GM21367 (cell line): ENCODE data around the gene MSRB1.

Source experiments
- ATAC-seq: cut with Tn5 transposase; IDR thresholded peaks from one replicate; pipeline ENCODE4 v1.9.1; 2021; ENCODE audit not compliant: unreplicated experiment

The MSRB1 gene

DNA sequence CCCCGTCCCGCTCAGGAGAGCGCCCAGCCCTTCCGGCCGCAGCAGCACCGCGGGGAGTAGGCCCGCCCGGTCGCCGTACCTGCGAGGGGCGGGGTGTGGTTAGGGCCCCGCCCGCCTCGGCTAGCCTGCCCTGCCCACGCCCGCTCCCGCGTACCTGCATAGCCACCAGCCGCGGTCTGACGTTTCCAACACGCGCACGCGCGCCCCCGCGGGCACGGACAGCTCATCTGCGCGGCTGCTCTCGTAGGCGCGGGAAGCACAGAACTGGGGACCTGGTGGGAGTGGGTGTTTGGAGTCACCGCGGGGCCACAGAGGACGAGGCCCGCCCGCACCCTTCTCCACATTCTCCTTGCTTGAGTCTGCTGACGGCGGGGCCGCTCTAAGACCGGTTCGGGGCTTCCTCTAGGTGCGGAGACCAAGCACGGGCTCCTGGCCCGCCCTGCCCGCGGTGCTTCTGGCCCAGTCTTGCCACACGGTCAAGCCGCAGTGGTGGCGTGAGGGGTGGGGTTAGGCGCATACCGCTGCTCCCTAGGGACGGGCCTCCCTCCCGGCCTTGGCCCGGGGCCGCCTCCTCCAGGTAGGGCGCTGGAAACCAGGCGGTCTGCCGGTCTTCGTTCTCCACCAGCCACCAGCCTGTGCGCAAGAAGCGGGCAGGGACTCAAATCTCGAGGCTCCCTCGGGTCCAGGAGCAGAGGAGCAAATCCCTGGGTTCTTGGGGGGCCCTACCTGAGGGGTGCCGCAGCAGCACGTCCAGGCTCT, 36.5 kb upstream of the MSRB1 start:
- ATAC-seq: no peak

DNA sequence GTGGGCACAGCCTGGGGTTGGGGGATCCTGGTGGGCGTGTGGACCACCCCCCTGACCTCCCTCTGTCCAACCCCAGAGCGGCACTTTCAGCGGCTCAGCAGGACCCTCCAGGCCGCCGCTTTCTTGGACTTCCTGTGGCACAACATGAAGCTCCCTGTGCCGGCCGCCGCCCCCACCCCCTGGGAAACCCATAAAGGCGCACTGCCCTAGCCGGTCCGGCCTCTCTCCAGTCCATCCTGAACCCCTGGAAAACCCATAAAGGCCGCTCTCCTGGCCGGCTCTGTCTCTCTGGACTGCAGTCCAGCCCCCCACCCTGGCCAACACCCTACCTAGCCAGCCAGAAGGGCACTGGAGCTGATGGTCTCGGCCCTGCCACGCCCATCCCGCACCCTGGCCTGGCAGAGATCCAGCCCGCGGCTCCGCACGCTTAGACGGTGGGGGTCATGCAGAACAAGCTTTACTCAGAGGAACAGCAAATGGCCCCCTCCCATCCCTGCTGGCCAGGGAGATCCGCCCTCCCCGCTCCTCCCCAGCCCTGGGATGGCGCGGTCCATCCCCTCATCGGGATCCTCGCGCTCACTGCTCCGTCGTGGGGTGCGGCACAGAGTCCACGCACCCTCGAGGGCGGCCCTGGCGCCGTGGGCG, 35.6 kb upstream of the MSRB1 start:
- no peak for ATAC-seq

DNA sequence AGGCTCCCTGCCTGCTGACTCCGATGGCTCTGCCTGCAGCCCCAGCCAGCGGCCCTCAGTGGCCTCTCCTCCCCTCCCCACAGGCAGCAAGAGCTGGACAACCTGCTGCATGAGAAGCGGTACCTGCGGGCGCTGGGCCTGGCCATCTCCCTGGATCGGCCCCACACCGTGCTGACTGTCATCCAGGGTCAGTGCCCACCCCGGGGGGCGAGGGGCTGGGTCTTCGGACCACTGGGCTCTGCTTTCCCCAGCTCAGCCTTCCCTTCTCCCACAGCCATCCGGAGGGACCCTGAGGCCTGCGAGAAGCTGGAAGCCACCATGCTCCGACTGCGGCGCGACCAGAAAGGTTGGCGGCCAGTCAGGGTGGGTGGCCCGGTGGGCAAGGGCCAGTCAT, 34.9 kb upstream of the MSRB1 start:
- no peak for ATAC-seq

DNA sequence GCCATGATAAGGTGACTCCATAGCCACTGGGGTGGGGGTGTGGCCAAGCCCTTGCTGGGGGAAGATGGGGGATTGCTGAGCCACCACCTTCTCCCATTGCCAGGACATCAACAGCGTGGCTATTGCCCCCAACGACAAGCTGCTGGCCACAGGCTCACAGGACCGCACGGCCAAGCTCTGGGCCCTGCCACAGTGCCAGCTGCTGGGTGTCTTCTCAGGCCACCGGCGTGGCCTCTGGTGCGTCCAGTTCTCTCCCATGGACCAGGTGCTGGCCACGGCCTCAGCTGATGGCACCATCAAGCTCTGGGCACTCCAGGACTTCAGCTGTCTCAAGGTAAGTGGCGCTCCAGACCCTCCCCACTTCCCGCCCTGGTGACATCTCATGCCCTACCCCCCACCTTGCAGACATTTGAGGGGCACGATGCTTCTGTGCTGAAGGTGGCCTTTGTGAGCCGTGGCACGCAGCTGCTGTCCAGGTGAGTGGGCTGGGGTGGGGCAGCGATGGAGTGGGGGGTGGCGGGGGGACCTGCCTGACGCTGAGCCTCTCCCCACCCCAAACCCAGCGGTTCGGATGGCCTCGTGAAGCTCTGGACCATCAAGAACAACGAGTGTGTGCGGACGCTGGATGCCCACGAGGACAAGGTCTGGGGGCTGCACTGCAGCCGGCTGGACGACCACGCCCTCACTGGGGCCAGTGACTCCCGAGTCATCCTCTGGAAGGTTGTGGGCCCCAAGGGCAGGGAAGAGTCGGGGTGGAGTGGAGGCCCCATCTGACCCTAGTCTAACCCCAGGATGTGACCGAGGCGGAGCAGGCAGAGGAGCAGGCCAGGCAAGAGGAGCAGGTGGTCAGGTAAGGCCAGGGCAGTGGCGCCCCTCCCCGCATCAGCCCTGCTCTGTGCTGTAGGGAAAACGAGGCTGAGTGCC, 34.2 kb upstream of the MSRB1 start:
- ATAC-seq: no peak

DNA sequence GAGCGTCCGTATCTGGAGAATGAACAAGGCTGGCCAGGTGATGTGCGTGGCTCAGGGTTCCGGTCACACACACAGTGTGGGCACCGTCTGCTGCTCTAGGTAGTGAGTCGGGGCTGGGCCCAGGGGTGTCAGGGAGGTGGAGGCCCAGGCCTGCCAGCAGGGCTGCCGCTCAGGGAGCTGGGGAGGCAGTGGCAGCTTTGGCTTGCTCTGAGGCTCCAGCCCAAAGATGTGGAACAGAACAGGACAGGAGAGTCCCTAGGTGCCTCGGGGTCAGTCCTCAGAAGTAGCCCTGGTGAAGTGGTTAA, 33.2 kb upstream of the MSRB1 start:
- ATAC-seq: no peak

DNA sequence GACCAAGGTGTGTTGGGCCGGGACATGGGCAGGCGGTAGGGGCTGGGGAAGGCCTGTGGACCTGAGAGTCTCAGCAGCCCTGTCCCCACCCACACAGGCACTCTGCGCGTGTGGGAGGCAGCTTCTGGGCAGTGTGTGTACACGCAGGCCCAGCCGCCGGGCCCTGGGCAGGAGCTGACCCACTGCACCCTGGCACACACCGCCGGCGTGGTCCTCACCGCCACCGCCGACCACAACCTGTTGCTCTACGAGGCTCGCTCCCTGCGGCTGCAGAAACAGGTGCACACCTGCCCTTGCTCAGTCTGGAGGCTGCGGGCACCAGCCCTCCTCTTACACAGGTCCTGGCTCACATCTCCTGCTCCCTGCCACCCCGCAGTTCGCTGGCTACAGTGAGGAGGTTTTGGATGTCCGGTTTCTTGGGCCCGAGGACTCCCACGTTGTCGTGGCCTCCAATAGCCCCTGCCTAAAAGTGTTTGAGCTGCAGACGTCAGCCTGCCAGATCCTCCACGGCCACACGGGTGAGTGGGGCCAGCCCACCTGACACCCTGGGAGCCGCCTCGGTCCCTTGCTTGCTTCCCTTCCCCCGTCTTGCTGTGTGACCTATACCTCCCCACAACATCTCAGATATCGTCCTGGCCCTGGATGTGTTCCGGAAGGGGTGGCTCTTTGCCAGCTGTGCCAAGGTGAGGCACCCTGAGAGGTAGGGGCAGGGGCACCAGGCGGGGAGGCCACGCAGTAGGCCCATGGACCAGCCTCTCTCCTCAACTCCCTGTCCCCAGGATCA, 32.6 kb upstream of the MSRB1 start:
- no peak for ATAC-seq

DNA sequence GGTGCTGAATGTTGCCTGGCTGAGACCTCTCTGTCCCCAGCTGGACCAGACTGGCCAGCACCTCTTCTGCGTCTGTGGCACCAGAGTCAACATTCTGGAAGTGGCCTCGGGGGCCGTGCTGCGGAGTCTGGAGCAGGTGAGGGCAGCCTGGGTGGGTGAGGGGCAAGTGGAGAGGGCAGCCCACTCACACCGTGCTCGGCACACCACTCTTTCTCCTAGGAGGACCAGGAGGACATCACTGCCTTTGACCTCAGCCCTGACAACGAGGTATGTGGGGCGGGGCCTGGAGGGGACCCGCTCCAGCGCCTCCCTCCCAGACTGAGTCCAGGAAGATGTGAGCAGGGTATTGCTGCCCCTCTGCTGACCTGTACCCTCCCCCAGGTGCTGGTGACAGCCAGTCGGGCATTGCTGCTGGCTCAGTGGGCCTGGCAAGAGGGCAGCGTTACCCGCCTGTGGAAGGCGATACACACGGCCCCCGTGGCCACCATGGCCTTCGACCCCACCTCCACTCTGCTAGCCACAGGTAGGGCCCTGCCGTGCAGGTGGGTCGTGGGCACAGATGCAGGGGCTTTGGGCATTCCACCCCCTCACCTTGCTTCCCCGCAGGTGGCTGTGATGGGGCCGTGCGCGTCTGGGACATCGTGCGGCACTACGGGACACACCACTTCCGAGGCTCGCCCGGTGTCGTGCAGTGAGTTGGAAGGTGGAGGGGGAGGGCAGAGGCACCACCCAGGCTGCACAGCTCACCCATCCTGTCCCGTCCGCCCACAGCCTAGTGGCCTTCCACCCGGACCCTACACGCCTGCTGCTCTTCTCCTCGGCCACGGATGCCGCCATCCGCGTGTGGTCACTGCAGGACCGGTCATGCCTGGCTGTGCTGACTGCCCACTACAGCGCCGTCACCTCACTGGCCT, 31.4 kb upstream of the MSRB1 start:
- ATAC-seq: no peak

DNA sequence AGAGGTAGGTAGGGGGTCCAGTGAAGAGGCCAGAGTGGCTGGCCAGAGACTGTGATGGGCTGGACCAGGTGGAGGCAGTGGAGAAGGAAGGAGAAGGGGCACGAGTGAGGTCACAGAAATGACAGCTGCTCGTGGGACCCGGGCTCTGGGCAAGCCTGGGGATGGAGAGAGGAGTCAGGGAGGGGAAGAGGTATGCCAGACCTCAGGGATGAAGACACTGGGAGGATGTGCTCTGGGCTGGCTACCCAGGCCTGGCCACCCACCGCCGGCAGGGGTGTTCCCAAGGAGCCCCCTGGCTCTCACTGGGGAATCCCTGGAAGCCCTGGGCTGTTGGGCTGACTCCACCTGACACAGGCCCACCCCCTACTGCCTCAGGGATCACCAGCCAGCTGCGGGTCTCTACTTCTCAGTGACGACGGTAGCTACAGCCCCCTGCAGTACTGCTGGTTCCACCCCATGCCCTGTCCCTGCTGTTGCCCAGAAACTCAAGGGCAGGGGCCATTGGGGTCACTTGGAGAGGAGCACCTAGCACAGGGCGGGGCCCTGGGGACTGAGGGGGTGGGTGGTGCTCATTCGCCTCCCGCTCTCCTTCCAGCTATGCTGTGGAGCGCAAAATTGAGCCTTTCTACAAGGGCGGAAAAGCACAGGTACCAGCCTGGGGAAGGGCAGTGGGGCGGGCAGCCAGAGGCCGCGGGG, 30.6 kb upstream of the MSRB1 start:
- no peak for ATAC-seq

DNA sequence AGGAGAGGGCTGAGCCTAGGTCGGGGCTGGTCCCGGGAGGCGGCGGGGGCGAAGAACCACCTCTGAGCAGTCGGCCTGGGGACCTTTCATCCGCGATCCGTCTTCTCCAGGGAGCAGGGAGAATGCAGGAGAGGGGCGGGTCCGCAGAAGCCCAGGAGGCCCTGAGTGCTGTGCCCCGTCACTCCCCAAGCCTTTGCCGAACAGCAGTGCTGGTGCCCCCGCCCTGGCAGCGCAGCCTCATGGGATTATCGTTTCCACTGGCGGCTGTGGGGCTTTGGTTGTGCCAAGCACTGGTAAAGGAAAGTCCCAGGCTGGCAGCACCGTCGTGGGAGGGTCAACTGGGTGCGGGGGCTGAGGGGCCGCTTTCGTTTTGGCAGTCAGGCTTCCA, 29.5 kb upstream of the MSRB1 start:
- ATAC-seq: no peak

DNA sequence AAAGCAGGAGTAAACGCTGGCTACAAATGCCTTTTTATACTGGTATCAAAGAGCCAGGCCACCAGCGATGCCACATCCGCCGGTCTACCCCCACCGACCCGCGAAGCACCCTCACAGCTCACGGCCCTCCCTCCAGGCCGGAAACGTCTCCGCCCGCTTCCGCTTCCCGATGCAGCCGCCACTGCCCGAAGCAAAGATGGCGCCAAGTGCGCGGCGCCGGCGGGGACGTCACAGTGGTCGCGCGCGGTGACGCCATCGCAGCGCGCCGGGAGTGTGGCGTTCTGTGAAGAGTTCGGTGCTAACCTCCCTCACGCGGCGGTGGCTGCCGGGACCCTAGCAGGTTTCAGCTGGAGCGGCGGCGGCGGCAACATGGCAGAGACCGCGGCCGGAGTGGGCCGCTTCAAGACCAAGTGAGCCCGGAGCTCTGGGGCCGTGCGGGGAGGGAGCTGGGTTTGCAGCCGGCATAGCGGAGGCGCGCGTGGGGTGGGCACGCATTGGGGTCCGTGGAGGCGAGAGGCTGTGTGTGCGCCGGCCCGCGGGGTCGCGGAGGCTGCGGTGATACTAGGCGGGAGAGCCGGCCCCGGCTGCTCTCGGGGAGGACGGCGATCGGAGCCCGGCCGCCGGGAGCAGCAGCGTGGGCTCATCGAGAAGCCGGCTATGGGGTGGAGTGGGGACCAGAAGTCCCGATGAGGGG, 28.9 kb upstream of the MSRB1 start, which contains the start of gene TBL3:
Gene TBL3, plus strand, starts transcription at position 258 of the 694 bp plus-strand sequence. Its CDS starts 112 bp downstream, at position 370.
- peak; percentile 63 for ATAC-seq

DNA sequence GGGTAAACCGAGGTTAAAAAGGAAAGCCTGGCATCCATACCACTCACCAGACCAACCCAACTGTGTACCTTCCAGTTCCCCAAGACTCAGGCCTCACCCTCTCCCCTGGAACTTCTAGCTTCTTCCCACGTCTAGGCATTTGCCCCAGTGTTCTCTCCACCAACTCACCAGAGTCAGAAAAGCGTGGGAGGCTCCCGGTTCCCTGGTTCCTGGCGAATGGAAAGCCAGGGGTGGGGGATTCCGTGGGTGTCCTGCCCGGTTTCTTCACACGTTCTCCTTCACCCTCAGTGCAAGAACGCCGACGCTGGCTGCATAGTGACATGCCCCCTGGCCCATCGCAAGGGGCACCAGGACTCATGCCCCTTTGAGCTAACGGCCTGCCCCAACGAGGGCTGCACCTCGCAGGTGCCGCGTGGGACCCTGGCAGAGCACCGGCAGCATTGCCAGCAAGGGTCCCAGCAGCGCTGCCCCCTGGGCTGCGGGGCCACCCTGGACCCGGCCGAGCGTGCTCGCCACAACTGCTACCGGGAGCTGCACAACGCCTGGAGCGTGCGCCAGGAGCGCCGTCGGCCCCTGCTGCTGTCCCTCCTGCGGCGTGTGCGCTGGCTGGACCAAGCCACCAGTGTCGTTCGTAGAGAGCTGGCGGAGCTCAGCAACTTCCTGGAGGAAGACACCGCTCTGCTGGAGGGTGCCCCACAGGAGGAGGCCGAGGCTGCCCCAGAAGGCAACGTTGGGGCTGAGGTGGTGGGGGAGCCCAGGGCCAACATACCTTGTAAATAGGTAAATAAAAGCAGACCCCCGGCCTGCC, 25.4 kb upstream of the MSRB1 start:
- ATAC-seq: no peak

DNA sequence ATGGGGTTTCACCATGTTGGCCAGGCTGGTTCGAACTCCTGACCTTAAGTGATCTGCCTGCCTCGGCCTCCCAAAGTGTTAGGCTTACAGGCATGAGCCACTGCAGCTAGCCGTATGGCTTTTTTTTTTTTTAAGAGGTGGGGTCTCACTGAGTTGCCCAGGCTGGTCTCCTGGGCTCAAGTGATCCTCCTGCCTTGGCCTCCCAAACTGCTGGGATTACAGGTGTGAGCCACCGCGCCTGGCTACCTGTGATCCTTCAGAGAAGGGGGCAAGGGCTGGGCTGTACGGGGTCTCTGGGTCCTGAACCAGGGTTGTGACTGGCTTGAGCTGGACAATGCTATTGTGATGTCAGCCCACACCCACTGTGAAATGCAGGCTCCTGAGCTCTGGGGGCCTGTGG, 23.5 kb upstream of the MSRB1 start, which contains the start of gene RNF151:
Gene RNF151, plus strand, starts transcription at position 397 of the 400 bp plus-strand sequence. CDS start 26 bp downstream, outside the sequence.
- no peak for ATAC-seq

DNA sequence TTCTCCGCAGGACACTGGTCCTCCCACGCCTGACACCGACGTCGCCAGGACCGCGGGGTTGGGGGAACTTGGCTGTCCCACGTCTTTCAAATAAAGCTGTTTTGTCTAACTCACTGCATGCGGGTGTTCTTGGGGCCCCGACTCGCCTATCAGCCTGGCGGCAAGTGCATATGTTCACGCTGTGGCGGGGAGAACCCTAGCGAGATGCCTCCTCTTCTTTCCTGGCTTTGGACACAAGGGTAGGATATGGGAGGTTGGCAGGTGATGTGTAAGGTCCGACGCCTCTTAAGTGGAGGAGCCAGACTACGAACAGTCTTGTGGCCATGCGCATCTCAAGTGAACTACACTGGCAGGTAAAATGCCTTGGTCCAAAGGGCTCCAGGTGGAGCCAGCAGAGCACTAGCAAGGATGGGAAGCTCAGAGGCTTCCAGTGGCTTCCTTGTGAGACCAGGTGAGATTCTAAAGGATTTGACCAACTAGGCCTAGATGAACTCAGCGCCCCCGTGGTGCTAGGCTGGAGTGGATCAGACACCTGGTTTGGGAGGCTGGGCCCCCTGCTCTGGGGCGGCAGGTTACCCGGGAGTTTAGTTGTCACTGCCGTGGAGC, 22.5 kb upstream of the MSRB1 start:
- ATAC-seq: no peak

DNA sequence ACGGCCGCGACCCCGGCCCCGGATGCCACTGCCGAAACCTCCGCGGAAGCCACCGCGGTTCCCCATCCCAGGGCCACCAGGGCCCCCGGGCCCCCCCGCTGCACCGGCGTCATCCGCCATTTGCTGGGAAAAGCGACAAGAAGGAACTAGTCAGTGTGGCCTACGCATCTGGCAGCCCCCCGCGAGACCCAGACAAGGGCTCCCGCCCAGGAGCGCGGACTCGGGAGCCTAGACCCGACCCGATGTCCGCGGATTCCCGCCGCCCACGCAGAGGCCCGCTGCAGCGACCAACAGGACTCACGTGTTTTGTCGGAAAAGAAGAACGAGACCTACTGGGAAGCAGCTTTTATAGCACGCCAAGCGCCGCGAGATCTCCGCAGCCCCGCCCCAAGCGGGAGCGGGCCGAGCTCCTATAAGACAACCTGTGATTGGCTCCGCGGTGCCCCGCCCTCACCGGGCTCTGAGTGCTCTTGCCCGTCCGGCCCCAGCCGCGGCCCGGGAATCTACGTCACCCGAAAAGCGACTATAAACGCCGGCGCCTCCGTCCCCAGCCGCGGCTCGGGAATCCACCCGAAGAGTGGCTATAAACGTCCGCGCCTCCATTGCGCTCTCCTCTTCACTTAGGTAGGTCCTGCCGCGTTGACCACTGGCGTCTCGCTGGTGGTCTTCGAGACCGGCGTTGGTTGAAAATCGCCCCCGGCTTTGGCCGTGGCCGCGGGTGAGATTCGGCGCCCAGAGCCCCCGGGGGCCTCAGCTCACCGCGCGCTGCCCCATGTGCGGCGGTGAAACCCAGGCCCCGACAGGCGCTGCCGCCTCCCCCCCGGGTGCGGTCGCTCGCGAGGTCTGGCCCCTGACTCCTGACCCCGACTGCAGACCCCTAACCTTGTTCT, 21.8 kb upstream of the MSRB1 start, which contains the start of gene RPS2:
Gene RPS2, minus strand, starts transcription at position 321 of the 890 bp plus-strand sequence. Its CDS starts 201 bp downstream, at position 120.
- ATAC-seq: peak; percentile 61

DNA sequence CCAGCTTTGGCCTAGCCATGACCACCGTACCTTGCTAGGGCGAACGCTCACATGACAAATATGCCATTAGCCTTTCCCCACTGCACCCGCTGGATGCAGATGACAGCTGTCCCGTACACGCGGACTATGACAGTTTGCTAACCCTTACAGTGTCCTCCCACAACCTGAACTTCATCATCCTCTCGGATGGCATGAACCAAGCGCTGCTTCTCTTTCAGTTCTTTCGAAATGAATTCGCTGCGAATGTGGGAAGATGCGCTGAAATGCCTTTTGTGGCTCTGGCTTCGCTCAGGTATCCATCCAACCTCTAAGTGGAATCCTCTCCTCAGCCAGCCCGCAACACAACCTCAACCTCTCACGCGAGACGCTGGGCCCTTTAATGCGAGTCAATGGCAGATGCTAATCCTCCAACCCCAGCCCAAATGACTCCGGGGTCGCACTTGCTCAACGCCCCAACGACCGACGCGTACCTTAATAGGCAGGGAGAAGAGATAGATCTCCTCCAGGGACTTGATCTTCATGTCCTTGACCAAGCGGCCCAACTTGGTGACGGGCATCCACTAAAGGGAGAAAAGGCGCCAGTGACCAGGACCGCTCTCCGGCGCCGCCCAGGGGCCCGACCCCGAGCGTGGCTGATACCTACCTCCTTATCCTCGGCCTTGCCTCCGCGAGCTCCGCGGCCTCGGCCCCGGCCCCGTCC, 21.0 kb upstream of the MSRB1 start:
- ATAC-seq: no peak
